ENCODE measurements around the gene STIM1.
"Not testable (repeated sequence)": the region's sequence is repeated elsewhere in the genome, so short reads cannot be mapped to it uniquely, and the experiment has no call there.

GRCh38 chr11:3814832-3815231, 40.6 kb upstream of the STIM1 start:
- TF ChIP-seq CTCF (IDR thresholded peaks at IDR 0.05; ENCODE audit: insufficient read depth, low read length, poor library complexity, severe bottlenecking); EZH2phosphoT487 (conservative IDR thresholded peaks at IDR 0.05; ENCODE audit: low read length): not testable (repeated sequence)

All from SU-DHL-6 (cell line).